NCI-H1930 (cell line): ENCODE measurements around the gene ELOVL7.
"Not testable (repeated sequence)": the region's sequence is repeated elsewhere in the genome, so short reads cannot be mapped to it uniquely, and the experiment has no call there.

Experiments
- DNase-seq, 2 experiments: peaks; one replicate each; lab custom pipeline; 2025; lab: John Stamatoyannopoulos, UW

ELOVL7 gene

GRCh38 chr5:60830581-60831127 lies 13.4 kb downstream of the ELOVL7 start:
- no peak for DNase-seq

- peak in 1 of 2 experiments; percentile 13 for DNase-seq
These were observed 14.4 kb downstream of the ELOVL7 start for GRCh38 chr5:60829490-60830266.

GRCh38 chr5:60827201-60827600 lies 16.9 kb downstream of the ELOVL7 start:
- DNase-seq = no peak

GRCh38 chr5:60826653-60827052 lies 17.4 kb downstream of the ELOVL7 start:
- no peak for DNase-seq

GRCh38 chr5:60823574-60823973 lies 20.5 kb downstream of the ELOVL7 start:
- no peak for DNase-seq

GRCh38 chr5:60822285-60822556 lies 21.8 kb downstream of the ELOVL7 start:
- no peak for DNase-seq

GRCh38 chr5:60821488-60822284 lies 22.4 kb downstream of the ELOVL7 start:
- DNase-seq = no peak

- no peak for DNase-seq
These were observed 23.2 kb downstream of the ELOVL7 start for GRCh38 chr5:60820593-60821487.

GRCh38 chr5:60816138-60816537 lies 27.9 kb downstream of the ELOVL7 start:
- DNase-seq = not testable (repeated sequence)

- DNase-seq = no peak
These were observed 29.6 kb downstream of the ELOVL7 start for GRCh38 chr5:60814498-60814897.

GRCh38 chr5:60812426-60812825 lies 31.6 kb downstream of the ELOVL7 start:
- DNase-seq = no peak

GRCh38 chr5:60811105-60811504 lies 33.0 kb downstream of the ELOVL7 start:
- no peak for DNase-seq

- DNase-seq = no peak
These were observed 33.5 kb downstream of the ELOVL7 start for GRCh38 chr5:60810438-60811085.

GRCh38 chr5:60809891-60810425 lies 34.1 kb downstream of the ELOVL7 start:
- no peak for DNase-seq

GRCh38 chr5:60806591-60807243 lies 37.4 kb downstream of the ELOVL7 start:
- no peak for DNase-seq

GRCh38 chr5:60805463-60805862 lies 38.6 kb downstream of the ELOVL7 start:
- DNase-seq = no peak

GRCh38 chr5:60803712-60804111 lies 40.4 kb downstream of the ELOVL7 start:
- DNase-seq = no peak

GRCh38 chr5:60802986-60803385 lies 41.1 kb downstream of the ELOVL7 start:
- DNase-seq = no peak

- no peak for DNase-seq
These were observed 41.8 kb downstream of the ELOVL7 start for GRCh38 chr5:60802226-60802625.

GRCh38 chr5:60797482-60798153 lies 46.5 kb downstream of the ELOVL7 start:
- DNase-seq = no peak
